OCI-LY3 (cell line): ENCODE data around the gene FBXO34.
A peak's percentile ranks its signal among the peaks of the same experiment; 100 is the strongest.

Experiments used
- H2AFZ ChIP-seq: fragments of 200-600, 300-600 bp; shearing (Covaris generic); 2 replicates; pipeline ENCODE4 v1.6.0; 2014; ENCODE audit warnings: antibody characterized with exemption, low read depth, low read length
- H3K27ac ChIP-seq: fragments of 200-600, 300-600 bp; sonication (generic); 2 replicates; pipeline ENCODE4 v1.5.1; 2014; ENCODE audit warnings: mild to moderate bottlenecking, low read length, moderate library complexity, mixed read lengths
- H3K27me3 ChIP-seq: fragments of 200-600, 300-600 bp; sonication (generic); 2 replicates; pipeline ENCODE4 v1.6.1; 2014; ENCODE audit warnings: low read depth, low read length, mixed read lengths
- H3K36me3 ChIP-seq: fragments of 200-600, 300-600 bp; sonication (generic); replicated peaks from 2 replicates; pipeline ENCODE3; 2014; ENCODE audit warnings: low read depth, low read length, mixed read lengths
- H3K4me1 ChIP-seq: fragments of 300-600, 200-600 bp; sonication (generic); 2 replicates; pipeline ENCODE4 v1.6.1; 2014; ENCODE audit warnings: low read length, mixed read lengths
- H3K4me2 ChIP-seq: fragments of 200-600, 300-600 bp; sonication (generic); 2 replicates; pipeline ENCODE4 v1.6.1; 2014; ENCODE audit warnings: low read length, mixed read lengths
- H3K4me3 ChIP-seq: fragments of 300-600, 200-600 bp; sonication (generic); 2 replicates; pipeline ENCODE4 v1.5.1; 2014; ENCODE audit warnings: antibody characterized with exemption, mild to moderate bottlenecking, low read length, moderate library complexity
- H3K79me2 ChIP-seq: fragments of 300-600, 200-600 bp; shearing (Covaris generic); 2 replicates; pipeline ENCODE4 v1.6.1; 2014; ENCODE audit warnings: mild to moderate bottlenecking, low read length, mixed read lengths
- H3K9ac ChIP-seq: fragments of 300-600, 200-600 bp; shearing (Covaris generic); 2 replicates; pipeline ENCODE4 v1.6.0; 2014; ENCODE audit warnings: mild to moderate bottlenecking, low read length, moderate library complexity
- H3K9me3 ChIP-seq: fragments of 200-600, 300-600 bp; shearing (Covaris generic); 2 replicates; pipeline ENCODE4 v1.6.1; 2014; ENCODE audit warnings: low read length, mixed read lengths; ENCODE audit not compliant: insufficient read depth
- H4K20me1 ChIP-seq: fragments of 200-600, 300-600 bp; sonication (generic); 2 replicates; pipeline ENCODE4 v1.6.1; 2016; ENCODE audit warnings: low read length, mixed read lengths; ENCODE audit not compliant: insufficient read depth
- EZH2phosphoT487 ChIP-seq: fragments of 200-600 bp; shearing (Covaris generic); IDR thresholded peaks from 2 replicates; pipeline ENCODE4 v1.6.1; 2018; ENCODE audit warnings: antibody characterized with exemption, mixed run types, low read depth
- TF ChIP-seq, protein P1 (sequence below): fragments of 200-600, 300-600 bp; sonication (generic); IDR thresholded peaks from 2 replicates; pipeline ENCODE4 v1.5.1; 2014; ENCODE audit warnings: antibody characterized with exemption, low read length, low read depth

FBXO34 gene

GRCh38 chr14:55270832-55271571, at the start of gene FBXO34:
Gene FBXO34, plus strand, starts transcription at chr14:55271421. Its CDS starts 78,970 bp downstream, at chr14:55350391.
- peaks cover 18% of the 10 kb centered on the region for H3K4me1 ChIP-seq
- peaks cover 32% of the 10 kb centered on the region for H4K20me1 ChIP-seq
- H3K27me3 ChIP-seq, result no peaks in the 10 kb centered on the region
- peak within 1 kb of the TSS; percentile 97 for H3K9ac ChIP-seq
- TF ChIP-seq, protein P1, sequence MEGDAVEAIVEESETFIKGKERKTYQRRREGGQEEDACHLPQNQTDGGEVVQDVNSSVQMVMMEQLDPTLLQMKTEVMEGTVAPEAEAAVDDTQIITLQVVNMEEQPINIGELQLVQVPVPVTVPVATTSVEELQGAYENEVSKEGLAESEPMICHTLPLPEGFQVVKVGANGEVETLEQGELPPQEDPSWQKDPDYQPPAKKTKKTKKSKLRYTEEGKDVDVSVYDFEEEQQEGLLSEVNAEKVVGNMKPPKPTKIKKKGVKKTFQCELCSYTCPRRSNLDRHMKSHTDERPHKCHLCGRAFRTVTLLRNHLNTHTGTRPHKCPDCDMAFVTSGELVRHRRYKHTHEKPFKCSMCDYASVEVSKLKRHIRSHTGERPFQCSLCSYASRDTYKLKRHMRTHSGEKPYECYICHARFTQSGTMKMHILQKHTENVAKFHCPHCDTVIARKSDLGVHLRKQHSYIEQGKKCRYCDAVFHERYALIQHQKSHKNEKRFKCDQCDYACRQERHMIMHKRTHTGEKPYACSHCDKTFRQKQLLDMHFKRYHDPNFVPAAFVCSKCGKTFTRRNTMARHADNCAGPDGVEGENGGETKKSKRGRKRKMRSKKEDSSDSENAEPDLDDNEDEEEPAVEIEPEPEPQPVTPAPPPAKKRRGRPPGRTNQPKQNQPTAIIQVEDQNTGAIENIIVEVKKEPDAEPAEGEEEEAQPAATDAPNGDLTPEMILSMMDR, result peak; percentile 98
- no peak for TF ChIP-seq EZH2phosphoT487
- H3K9me3 ChIP-seq, result no peaks in the 10 kb centered on the region
- peaks cover 43% of the 10 kb centered on the region for H3K79me2 ChIP-seq
- H3K4me2 ChIP-seq, result peak within 1 kb of the TSS; percentile 69
- peak within 1 kb of the TSS; percentile 100 for H3K4me3 ChIP-seq
- H3K36me3 ChIP-seq, result peaks cover 3% of the 10 kb centered on the region
- peak within 1 kb of the TSS; percentile 85 for H2AFZ ChIP-seq
- peak within 1 kb of the TSS; percentile 63 for H3K27ac ChIP-seq

DNA sequence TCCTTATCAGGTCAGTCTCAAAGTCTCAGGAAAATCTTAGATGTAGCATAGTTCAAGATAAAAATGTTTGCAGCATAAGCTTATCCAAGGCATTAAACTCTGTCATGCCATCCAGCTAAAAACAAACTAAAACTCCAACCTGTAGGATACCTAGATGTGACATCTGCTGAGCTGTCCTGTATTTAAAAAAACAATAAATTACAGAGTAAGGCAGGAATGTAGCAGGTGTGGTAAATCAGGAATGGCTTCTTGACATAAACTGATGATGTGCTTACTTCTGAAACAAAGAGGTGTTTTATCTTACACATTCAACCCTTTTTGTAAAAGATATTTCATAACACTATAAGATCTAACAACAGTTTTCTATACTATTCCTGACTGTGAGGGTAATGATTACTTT, 49.3 kb upstream of the FBXO34 start:
- H3K4me3 ChIP-seq, result no peak overlapping the region
- no peak overlapping the region for H3K27ac ChIP-seq
- H3K79me2 ChIP-seq, result no peaks in the 10 kb centered on the region
- H3K36me3 ChIP-seq, result no peaks in the 10 kb centered on the region
- no peaks in the 10 kb centered on the region for H4K20me1 ChIP-seq
- H3K9me3 ChIP-seq, result no peaks in the 10 kb centered on the region
- H2AFZ ChIP-seq, result no peak overlapping the region
- H3K27me3 ChIP-seq, result 0 out of 2 replicates have a peak, but pooled peaks cover 3% of the 10 kb centered on the region
- TF ChIP-seq, protein P1, result no peak
- no peak for TF ChIP-seq EZH2phosphoT487
- no peak overlapping the region for H3K4me2 ChIP-seq
- H3K4me1 ChIP-seq, result no peaks in the 10 kb centered on the region
- no peak overlapping the region for H3K9ac ChIP-seq

GRCh38 chr14:55223364-55223763, 47.9 kb upstream of the FBXO34 start:
- Histone ChIP-seq H3K4me3 (no peak overlapping the region), H3K4me2 (no peak overlapping the region), H3K27me3 (0 out of 2 replicates have a peak, but pooled peaks cover 3% of the 10 kb centered on the region), H3K4me1 (no peaks in the 10 kb centered on the region), H3K27ac (no peak overlapping the region), H3K79me2 (no peaks in the 10 kb centered on the region), H4K20me1 (no peaks in the 10 kb centered on the region), H3K36me3 (no peaks in the 10 kb centered on the region), H3K9ac (no peak overlapping the region), H2AFZ (no peak overlapping the region), H3K9me3 (no peaks in the 10 kb centered on the region)
- TF ChIP-seq EZH2phosphoT487, result no peak
- TF ChIP-seq, protein P1, result no peak

DNA sequence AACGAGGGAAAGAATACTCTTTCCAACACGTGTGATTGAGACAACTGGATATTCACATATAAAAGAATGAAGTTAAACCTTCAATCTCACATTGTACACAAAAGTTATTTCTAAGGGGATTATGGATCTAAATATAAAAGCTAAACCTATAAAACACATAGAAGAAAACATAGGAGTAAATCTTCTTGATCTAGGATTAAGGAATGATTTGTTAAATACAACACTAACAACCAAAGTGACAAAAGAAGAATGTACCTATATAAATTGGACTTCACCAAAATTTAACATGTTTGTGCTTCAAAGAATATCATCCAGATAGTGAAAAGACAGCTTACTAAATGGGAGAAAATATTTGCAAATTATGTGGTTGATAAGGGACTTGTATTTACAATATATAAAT, 43.0 kb upstream of the FBXO34 start:
- Histone ChIP-seq H3K4me2 (no peak overlapping the region), H3K9me3 (no peaks in the 10 kb centered on the region), H2AFZ (no peak overlapping the region), H3K27ac (no peak overlapping the region), H3K79me2 (no peaks in the 10 kb centered on the region), H3K4me3 (no peak overlapping the region), H3K27me3 (0 out of 2 replicates have a peak, but pooled peaks cover 10% of the 10 kb centered on the region), H3K9ac (no peak overlapping the region), H4K20me1 (no peaks in the 10 kb centered on the region), H3K36me3 (no peaks in the 10 kb centered on the region), H3K4me1 (no peaks in the 10 kb centered on the region)
- TF ChIP-seq, protein P1, result no peak
- TF ChIP-seq EZH2phosphoT487, result no peak
